Thoracic aorta (tissue), 2 donors: Measurements from ENCODE around the gene RFPL4AL1. TPM values are rescaled to one million over a fixed set of nuclear protein-coding genes. Genes with fewer than 3 reads are reported as not detected.
"Not testable (repeated sequence)": the region's sequence is repeated elsewhere in the genome, so short reads cannot be mapped to it uniquely, and the experiment has no call there.

Source experiments
- ATAC-seq: fragments of 150-250 bp; one replicate; pipeline ENCODE4 v1.8.0; 2017; ENCODE audit warnings: low read depth; ENCODE audit not compliant: insufficient number of reproducible peaks, low FRiP score
- DNase-seq: peaks from one replicate; pipeline ENCODE4 v3.0.0-alpha.2; 2020; ENCODE audit warnings: low spot score
- H3K27ac ChIP-seq, 2 donors: fragments of 200-600 bp; sonication (generic); 1 replicate in 1 of 2; 2 replicates in 1 of 2; pipeline ENCODE4 v1.5.1; 2016; ENCODE audit warnings: mild to moderate bottlenecking in 2 of 2, moderate library complexity in 2 of 2
- H3K27me3 ChIP-seq: fragments of 200-600 bp; sonication (generic); replicated peaks from 2 replicates; pipeline ENCODE4 v1.6.0; 2016; ENCODE audit warnings: mild to moderate bottlenecking; ENCODE audit not compliant: insufficient read depth
- H3K36me3 ChIP-seq: fragments of 200-600 bp; sonication (generic); one replicate; pipeline ENCODE4 v1.5.1; 2016
- H3K4me1 ChIP-seq, 2 donors: fragments of 200-600 bp; sonication (generic); 1 replicate in 1 of 2; 2 replicates in 1 of 2; pipeline versions ENCODE4 v1.5.1 to v1.6.0; 2016; ENCODE audit warnings: low read depth in 2 of 2, mild to moderate bottlenecking in 1 of 2; ENCODE audit not compliant: control insufficient read depth in 1 of 2
- H3K4me3 ChIP-seq: fragments of 200-600 bp; sonication (generic); 2 replicates; pipeline ENCODE4 v1.5.1; 2016; ENCODE audit warnings: mild to moderate bottlenecking
- H3K9me3 ChIP-seq: fragments of 200-600 bp; sonication (generic); 2 replicates; pipeline ENCODE4 v1.5.1; 2016
- CTCF ChIP-seq: fragments of 200-600 bp; sonication (generic); IDR thresholded peaks from one replicate; pipeline ENCODE4 v1.5.1; 2019; ENCODE audit warnings: antibody characterized with exemption
- total RNA-seq, 2 donors: library from RNA; depleted of rRNA; stranded (reverse); fragments of >200 nt; gene quantifications; one replicate each; pipeline versions ENCODE4 v1.1.0 to v1.2.3, GENCODE V29; 2016

The RFPL4AL1 gene
- total RNA-seq, 2 donors from 2014 or later: not detected

- H3K27me3 ChIP-seq: no peaks in the 10 kb centered on the region
- H3K36me3 ChIP-seq: no peaks in the 10 kb centered on the region
- no peak overlapping the region for H3K27ac ChIP-seq
- no peak for TF ChIP-seq CTCF
- ATAC-seq: no peak
- no peaks in the 10 kb centered on the region for H3K4me1 ChIP-seq
- DNase-seq: no peak
- H3K4me3 ChIP-seq: no peak overlapping the region
- no peaks in the 10 kb centered on the region for H3K9me3 ChIP-seq
These were observed 18.2 kb upstream of the RFPL4AL1 start for GRCh38 chr19:55750715-55751114.

DNA sequence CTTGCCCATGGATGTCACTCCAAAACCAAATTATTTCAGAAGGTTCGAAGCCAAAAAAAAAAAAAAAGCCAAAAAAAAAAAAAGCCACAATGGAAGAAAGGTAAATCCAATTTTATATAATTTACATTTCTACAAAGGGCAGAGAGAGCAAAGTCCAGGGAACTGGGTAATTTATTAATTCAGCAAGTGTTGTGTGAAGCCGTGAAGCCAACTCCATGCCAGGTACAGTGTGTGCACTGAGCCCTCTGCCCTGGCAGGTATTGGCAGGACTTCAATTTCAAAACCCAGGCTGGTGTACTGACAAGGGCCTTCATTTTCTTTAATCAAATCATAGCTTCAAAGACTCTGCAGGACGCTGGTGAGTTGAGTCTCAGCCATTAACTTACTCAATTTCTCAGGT lies 15.5 kb upstream of the RFPL4AL1 start:
- H3K4me1 ChIP-seq: no peaks in the 10 kb centered on the region
- H3K4me3 ChIP-seq: no peak overlapping the region
- DNase-seq (no peak), ATAC-seq (no peak)
- no peaks in the 10 kb centered on the region for H3K36me3 ChIP-seq
- no peaks in the 10 kb centered on the region for H3K27me3 ChIP-seq
- H3K27ac ChIP-seq: no peak overlapping the region
- no peak for TF ChIP-seq CTCF
- no peaks in the 10 kb centered on the region for H3K9me3 ChIP-seq

DNA sequence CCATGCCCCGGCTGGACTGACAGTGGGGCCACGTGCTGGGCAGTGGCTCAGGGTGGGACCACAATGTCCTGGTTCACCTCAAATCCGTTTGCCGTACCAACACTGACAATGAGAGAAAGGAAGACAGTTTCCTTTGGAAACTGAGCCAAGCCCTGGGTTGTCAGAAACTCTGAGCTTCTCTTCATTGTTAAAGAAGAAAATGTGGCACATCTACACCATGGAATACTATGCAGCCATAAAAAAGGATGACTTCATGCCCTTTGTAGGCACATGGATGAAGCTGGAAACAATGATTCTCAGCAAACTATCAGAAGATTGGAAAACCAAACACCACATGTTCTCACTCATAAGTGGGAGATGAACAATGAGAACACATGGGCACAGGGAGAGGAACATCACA lies 12.1 kb upstream of the RFPL4AL1 start:
- not testable (repeated sequence) for ATAC-seq, H3K36me3 ChIP-seq, H3K9me3 ChIP-seq, H3K27ac ChIP-seq, DNase-seq, H3K4me1 ChIP-seq, H3K27me3 ChIP-seq, H3K4me3 ChIP-seq

- H3K9me3 ChIP-seq, DNase-seq, H3K27ac ChIP-seq, H3K4me1 ChIP-seq, ATAC-seq, H3K4me3 ChIP-seq, H3K36me3 ChIP-seq, H3K27me3 ChIP-seq: not testable (repeated sequence)
These were observed 10.1 kb upstream of the RFPL4AL1 start, which contains the start of gene RFPL4A for GRCh38 chr19:55758797-55759196. RFPL4A (plus strand) TSS chr19:55759097; CDS start chr19:55761801, 2,704 bp downstream.

DNA sequence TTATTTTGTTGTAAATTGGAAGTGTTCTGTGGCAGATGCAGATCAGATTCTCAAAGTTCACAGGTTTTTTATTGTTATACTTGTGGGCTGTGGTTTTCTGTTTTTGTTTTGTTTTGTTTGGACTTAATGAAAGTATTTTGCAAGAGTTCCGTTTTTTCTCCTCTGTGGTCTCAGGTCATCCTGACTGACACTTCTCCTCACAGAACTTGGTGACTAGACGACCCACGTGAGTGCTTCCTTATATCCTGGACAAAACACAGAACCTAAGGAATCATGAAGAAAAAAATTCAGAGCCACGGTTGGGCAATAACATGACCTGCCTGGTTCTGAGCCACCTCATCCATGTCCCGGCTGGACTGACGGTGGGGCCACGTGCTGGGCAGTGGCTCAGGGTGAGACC lies 2.5 kb upstream of the RFPL4AL1 start:
- DNase-seq (no peak), ATAC-seq (no peak)
- H3K27me3 ChIP-seq: no peaks in the 10 kb centered on the region
- H3K36me3 ChIP-seq: no peaks in the 10 kb centered on the region
- no peak overlapping the region for H3K27ac ChIP-seq
- no peak overlapping the region for H3K4me3 ChIP-seq
- no peaks in the 10 kb centered on the region for H3K9me3 ChIP-seq
- H3K4me1 ChIP-seq: no peaks in the 10 kb centered on the region
- TF ChIP-seq CTCF: no peak

- not testable (repeated sequence) for DNase-seq, ATAC-seq, H3K36me3 ChIP-seq, H3K27me3 ChIP-seq, H3K27ac ChIP-seq, H3K4me1 ChIP-seq, H3K4me3 ChIP-seq, H3K9me3 ChIP-seq
These were observed 714 bp downstream of the RFPL4AL1 start for GRCh38 chr19:55769632-55770031.

DNA sequence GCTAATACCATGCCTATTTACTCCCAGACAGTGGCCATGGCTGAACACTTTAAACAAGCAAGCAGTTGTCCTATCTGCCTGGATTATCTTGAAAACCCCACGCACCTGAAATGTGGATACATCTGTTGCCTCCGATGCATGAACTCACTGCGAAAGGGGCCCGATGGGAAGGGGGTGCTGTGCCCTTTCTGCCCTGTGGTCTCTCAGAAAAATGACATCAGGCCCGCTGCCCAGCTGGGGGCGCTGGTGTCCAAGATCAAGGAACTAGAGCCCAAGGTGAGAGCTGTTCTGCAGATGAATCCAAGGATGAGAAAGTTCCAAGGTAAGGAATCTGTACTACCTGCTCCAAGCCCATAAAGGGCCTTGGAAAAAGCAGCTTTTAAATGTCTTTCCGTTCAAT lies 8.6 kb downstream of the RFPL4AL1 start:
- H3K27me3 ChIP-seq: no peaks in the 10 kb centered on the region
- no peaks in the 10 kb centered on the region for H3K36me3 ChIP-seq
- no peak for DNase-seq
- H3K4me3 ChIP-seq: no peak overlapping the region
- TF ChIP-seq CTCF: no peak
- no peaks in the 10 kb centered on the region for H3K4me1 ChIP-seq
- H3K27ac ChIP-seq: no peak overlapping the region
- ATAC-seq: no peak
- no peaks in the 10 kb centered on the region for H3K9me3 ChIP-seq
